CD4-positive, alpha-beta T cell (primary cell): ENCODE results near the gene RADIL. TPM values are rescaled to one million over a fixed set of nuclear protein-coding genes. Genes with fewer than 3 reads are reported as not detected.

Experiments
- ATAC-seq: fragments of 200-7000 bp; cut with Tn5 transposase; one replicate; pipeline ENCODE4 v1.10.0; 2022; ENCODE audit warnings: mild to moderate bottlenecking; ENCODE audit not compliant: poor library complexity
- CTCF ChIA-PET: fragments of 350-600 bp; sonication (Branson Sonifier 250); formaldehyde crosslinking; loops from one replicate; lab custom pipeline; 2021; ENCODE audit warnings: antibody characterized with exemption, inconsistent platforms; lab: Charles Lee
- POLR2A ChIA-PET: fragments of 350-600 bp; sonication (Branson Sonifier 250); formaldehyde crosslinking; loops from one replicate; lab custom pipeline; 2021; ENCODE audit warnings: antibody characterized with exemption, inconsistent platforms; lab: Charles Lee
- DNase-seq, 14 experiments: peaks; one replicate each; pipeline ENCODE4 v3.0.0-alpha.2; 2013 to 2020; ENCODE audit warnings: mixed read lengths in 2 of 14
- H3K27ac ChIP-seq, 2 donors: one replicate each; pipeline versions ENCODE4 v1.5.1 to v1.7.0; 2013; ENCODE audit warnings: low read length in 2 of 2, low read depth in 1 of 2, mild to moderate bottlenecking in 1 of 2
- H3K27me3 ChIP-seq, 2 experiments: 1 replicate in 1 of 2; 2 replicates in 1 of 2; pipeline versions ENCODE4 v1.6.1 to v1.7.0; 2013; ENCODE audit warnings: low read length in 2 of 2, control low read depth in 1 of 2, mild to moderate bottlenecking in 1 of 2, moderate library complexity in 1 of 2; ENCODE audit not compliant: insufficient read depth in 2 of 2, control insufficient read depth in 1 of 2
- H3K36me3 ChIP-seq: one replicate; pipeline ENCODE4 v1.6.1; 2013; ENCODE audit warnings: low read length, control low read depth; ENCODE audit not compliant: insufficient read depth
- H3K4me1 ChIP-seq: one replicate; pipeline ENCODE4 v1.6.1; 2013; ENCODE audit warnings: low read length, control low read depth; ENCODE audit not compliant: insufficient read depth
- H3K4me3 ChIP-seq: one replicate; pipeline ENCODE4 v1.5.1; 2013; ENCODE audit warnings: mild to moderate bottlenecking, low read length, moderate library complexity
- H3K9me3 ChIP-seq, 2 experiments: 1 replicate in 1 of 2; 2 replicates in 1 of 2; pipeline versions ENCODE4 v1.6.1 to v1.7.0; 2013; ENCODE audit warnings: low read length in 2 of 2, mild to moderate bottlenecking in 2 of 2, control low read depth in 1 of 2, moderate library complexity in 1 of 2; ENCODE audit not compliant: control insufficient read depth in 1 of 2, insufficient read depth in 1 of 2
- H3K27ac Mint-ChIP-seq: one replicate; pipeline ENCODE4 v1.8.0; 2020; ENCODE audit warnings: mixed read lengths
- H3K27me3 Mint-ChIP-seq: one replicate; pipeline ENCODE4 v1.8.0; 2021; ENCODE audit warnings: mixed read lengths
- H3K36me3 Mint-ChIP-seq: one replicate; pipeline ENCODE4 v1.8.0; 2021; ENCODE audit warnings: low read depth, mixed read lengths
- H3K4me1 Mint-ChIP-seq: one replicate; pipeline ENCODE4 v1.8.0; 2021; ENCODE audit warnings: low read depth, mixed read lengths
- H3K4me3 Mint-ChIP-seq: one replicate; pipeline ENCODE4 v1.8.0; 2020; ENCODE audit warnings: mild to moderate bottlenecking, mixed read lengths
- H3K9me3 Mint-ChIP-seq: one replicate; pipeline ENCODE4 v1.8.0; 2020; ENCODE audit warnings: mixed read lengths
- CTCF ChIP-seq: fragments of 200-600 bp; IDR thresholded peaks from one replicate; pipeline ENCODE4 v1.8.0; 2022; ENCODE audit warnings: antibody characterized with exemption, mild to moderate bottlenecking
- intact Hi-C, 2 experiments: fragments of 100-400 bp; cut with DNase I in 1 of 2; cut with micrococcal nuclease in 1 of 2; formaldehyde crosslinking; loops; one replicate each; pipeline versions ENCODE4 v1.15.1 to v1.9.0; 2023 to 2025; cut with DNase I, micrococcal nuclease
- total RNA-seq, 174 experiments: library from RNA in 2 of 174; stranded (reverse) in 2 of 174; gene quantifications; one replicate each; pipeline ENCODE4 v1.2.3 and lab custom pipeline; 2021 to 2026

RADIL gene
- total RNA-seq, 2 experiments from 2014 or later, result not detected

- ATAC-seq, result no peak
- peaks cover 15% of the 10 kb centered on the region for H3K4me1 ChIP-seq
- intact Hi-C loops, result loop anchor here in 1 of 2 experiments (10.0 kb wide), 1 partner anchor 271 kb away; no protein-coding TSS in a partner anchor
Measured at GRCh38 chr7:4885317-4885807, 1.8 kb upstream of the RADIL start.

GRCh38 chr7:4884164-4884563 is 648 bp upstream of the RADIL start:
- intact Hi-C loops, result loop anchor here in 1 of 2 experiments (10.0 kb wide), 1 partner anchor 269 kb away; no protein-coding TSS in a partner anchor
- Histone ChIP-seq H3K4me1 (peaks cover 15% of the 10 kb centered on the region), H3K9me3 (peaks cover 0 to 5% of the 10 kb centered on the region in 2 experiments), H3K4me3 (no peak overlapping the region), H3K36me3 (no peaks in the 10 kb centered on the region), H3K27ac (no peak overlapping the region), H3K27me3 (peaks cover 24 to 28% of the 10 kb centered on the region in 2 experiments)
- TF ChIP-seq CTCF, result no peak
- DNase-seq, result no peak
- ChIA-PET CTCF (interaction anchor here (1.0 kb wide), 1 partner anchor 242 kb away, joined by 3 read pairs; no protein-coding TSS in a partner anchor), POLR2A (interaction anchor here (1.0 kb wide), 1 partner anchor 109 kb away, joined by 3 read pairs; the partner anchor contains the start of gene AP5Z1)
- Mint-ChIP-seq H3K36me3 (no peaks in the 10 kb centered on the region), H3K27me3 (peaks cover 64% of the 10 kb centered on the region), H3K4me1 (peaks cover 12% of the 10 kb centered on the region), H3K9me3 (no peaks in the 10 kb centered on the region), H3K27ac (no peak overlapping the region), H3K4me3 (peak overlapping the region; percentile 42)
- ATAC-seq, result no peak

More at GRCh38 chr7:4885317-4885807, 1.8 kb upstream of the RADIL start:
- ChIA-PET CTCF (no interaction called here), POLR2A (no interaction called here)
- peaks cover 59% of the 10 kb centered on the region for H3K27me3 Mint-ChIP-seq
- no peak overlapping the region for H3K27ac Mint-ChIP-seq
- H3K4me3 Mint-ChIP-seq, result no peak overlapping the region
- peaks cover 20 to 24% of the 10 kb centered on the region in 2 experiments for H3K27me3 ChIP-seq
- no peaks in the 10 kb centered on the region for H3K36me3 ChIP-seq
- TF ChIP-seq CTCF, result no peak
- H3K9me3 ChIP-seq, result peaks cover 0 to 5% of the 10 kb centered on the region in 2 experiments
- no peak overlapping the region for H3K27ac ChIP-seq
- no peaks in the 10 kb centered on the region for H3K9me3 Mint-ChIP-seq
- peaks cover 12% of the 10 kb centered on the region for H3K4me1 Mint-ChIP-seq
- DNase-seq, result no peak
- H3K36me3 Mint-ChIP-seq, result no peaks in the 10 kb centered on the region
- H3K4me3 ChIP-seq, result no peak overlapping the region

- no peaks in the 10 kb centered on the region for H3K9me3 Mint-ChIP-seq
- peaks cover 18 to 28% of the 10 kb centered on the region in 2 experiments for H3K27me3 ChIP-seq
- H3K4me3 ChIP-seq, result no peak overlapping the region
- ChIA-PET CTCF (interaction anchor here (1.0 to 1.5 kb wide), 3 partner anchors 13 to 241 kb away, joined by 3 to 5 read pairs (median 3); no protein-coding TSS in a partner anchor), POLR2A (interaction anchor here (1.0 kb wide), 1 partner anchor 108 kb away, joined by 3 read pairs; the partner anchor contains the start of gene AP5Z1)
- H3K4me3 Mint-ChIP-seq, result peak overlapping the region; percentile 76
- H3K27ac Mint-ChIP-seq, result no peak overlapping the region
- peaks cover 12% of the 10 kb centered on the region for H3K4me1 Mint-ChIP-seq
- peaks cover 0 to 8% of the 10 kb centered on the region in 2 experiments for H3K9me3 ChIP-seq
- H3K36me3 ChIP-seq, result no peaks in the 10 kb centered on the region
- ATAC-seq (no peak), DNase-seq (no peak)
- peaks cover 15% of the 10 kb centered on the region for H3K4me1 ChIP-seq
- H3K27ac ChIP-seq, result no peak overlapping the region
- H3K36me3 Mint-ChIP-seq, result no peaks in the 10 kb centered on the region
- H3K27me3 Mint-ChIP-seq, result peaks cover 70% of the 10 kb centered on the region
- intact Hi-C loops, result loop anchor here in 1 of 2 experiments (10.0 kb wide), 1 partner anchor 268 kb away; no protein-coding TSS in a partner anchor
- no peak for TF ChIP-seq CTCF
Measured at GRCh38 chr7:4883033-4883371, 514 bp downstream of the RADIL start.
